HCT116 (cell line): Measurements from ENCODE around the gene LSP1. TPM values are rescaled to one million over a fixed set of nuclear protein-coding genes. Genes with fewer than 3 reads are reported as not detected.

Experiments used
- ATAC-seq: fragments of 200-7000 bp; cut with Tn5 transposase; 2 replicates; pipeline ENCODE4 v1.9.1; 2020; ENCODE audit warnings: mild to moderate bottlenecking, moderate library complexity
- BruUV-seq: library from RNA; stranded (reverse); fragments of 400-500 nt; replicated peaks from 2 replicates; lab custom pipeline; 2021; lab: Mats Ljungman, UMichigan
- CTCF ChIA-PET: fragments of 300-600 bp; sonication (Branson Sonifier 250); formaldehyde crosslinking; loops from one replicate; lab custom pipeline; 2021; ENCODE audit warnings: antibody characterized with exemption; lab: Charles Lee
- POLR2A ChIA-PET: fragments of 300-600, 350-600 bp; sonication (Branson Sonifier 250); formaldehyde crosslinking; loops from one replicate; lab custom pipeline; 2021; ENCODE audit warnings: antibody characterized with exemption; lab: Charles Lee
- RAD21 ChIA-PET, 2 experiments: fragments of 300-600 bp; sonication (Branson Sonifier 250); formaldehyde crosslinking; loops; one replicate each; lab custom pipeline; 2023; ENCODE audit warnings: low total read pairs in 2 of 2; ENCODE audit not compliant: uncharacterized antibody in 2 of 2, unreplicated experiment in 2 of 2, low non-redundant PET in 1 of 2; lab: Charles Lee
- DNase-seq: peaks from one replicate; pipeline ENCODE4 v3.0.0-alpha.2; 2010; ENCODE audit warnings: low read depth, low spot score
- H2AFZ ChIP-seq: fragments of 200-600 bp; shearing (Covaris generic), sonication (generic); 2 replicates; pipeline ENCODE4 v1.6.1; 2017; ENCODE audit warnings: low read depth, mixed run types, mixed read lengths, antibody characterized with exemption, low read length; ENCODE audit not compliant: poor library complexity, severe bottlenecking
- H3K27ac ChIP-seq: 2 replicates; pipeline ENCODE4 v1.5.1; 2012; ENCODE audit warnings: low read depth, low read length
- H3K27me3 ChIP-seq: fragments of 200-600 bp; sonication (generic); 2 replicates; pipeline ENCODE4 v1.6.1; 2016; ENCODE audit warnings: mixed run types, low read length, mixed read lengths; ENCODE audit not compliant: insufficient read depth
- H3K36me3 ChIP-seq, 2 experiments: fragments of 200-500 bp in 1 of 2; fragments of 200-600 bp in 1 of 2; sonication (Bioruptor generic) in 1 of 2; sonication (generic) in 1 of 2; 2 replicates each; pipeline versions ENCODE4 v1.5.1 to v1.6.1; 2014 to 2016; ENCODE audit warnings: low read length in 2 of 2, inconsistent platforms in 1 of 2, mixed read lengths in 1 of 2, mixed run types in 1 of 2; ENCODE audit not compliant: insufficient read depth in 2 of 2, control insufficient read depth in 1 of 2
- H3K4me1 ChIP-seq, 2 experiments: fragments of 200-600 bp in 1 of 2; sonication (generic) in 1 of 2; 2 replicates each; pipeline versions ENCODE4 v1.5.1 to v1.6.1; 2012 to 2017; ENCODE audit warnings: low read length in 2 of 2, inconsistent platforms in 1 of 2, mild to moderate bottlenecking in 1 of 2, mixed read lengths in 1 of 2, mixed run types in 1 of 2, moderate library complexity in 1 of 2; ENCODE audit not compliant: insufficient read depth in 2 of 2, control insufficient read depth in 1 of 2
- H3K4me2 ChIP-seq: fragments of 200-600 bp; sonication (generic); 2 replicates; pipeline ENCODE4 v1.6.1; 2017; ENCODE audit warnings: mixed run types, low read length, mixed read lengths
- H3K4me3 ChIP-seq, 2 experiments: fragments of 200-600 bp in 1 of 2; sonication (generic) in 1 of 2; replicated peaks in 1 of 2; 2 replicates each; pipeline ENCODE4 v1.5.1; 2011 to 2016; ENCODE audit warnings: low read length in 2 of 2, control low read depth in 1 of 2, low read depth in 1 of 2, mild to moderate bottlenecking in 1 of 2, mixed read lengths in 1 of 2, mixed run types in 1 of 2
- H3K79me2 ChIP-seq: fragments of 200-600 bp; sonication (generic); 2 replicates; pipeline ENCODE4 v1.6.1; 2017; ENCODE audit warnings: mild to moderate bottlenecking, mixed run types, low read length, moderate library complexity, mixed read lengths; ENCODE audit not compliant: insufficient read depth
- H3K9ac ChIP-seq: fragments of 200-600 bp; sonication (generic); 2 replicates; pipeline ENCODE4 v1.6.1; 2016; ENCODE audit warnings: low read length, mixed read lengths
- H3K9me2 ChIP-seq: fragments of 200-600 bp; sonication (generic), shearing (Covaris generic); 2 replicates; pipeline ENCODE4 v1.6.1; 2017; ENCODE audit warnings: mixed run types, mild to moderate bottlenecking, moderate library complexity; ENCODE audit not compliant: insufficient read depth
- H3K9me3 ChIP-seq, 2 experiments: fragments of 200-500 bp in 1 of 2; fragments of 200-600 bp in 1 of 2; sonication (Bioruptor generic) in 1 of 2; sonication (generic) in 1 of 2; 2 replicates each; pipeline ENCODE4 v1.6.1; 2014 to 2017; ENCODE audit warnings: low read length in 2 of 2, mixed read lengths in 2 of 2, inconsistent platforms in 1 of 2, low read depth in 1 of 2, mild to moderate bottlenecking in 1 of 2, mixed run types in 1 of 2, moderate library complexity in 1 of 2; ENCODE audit not compliant: control insufficient read depth in 1 of 2, insufficient read depth in 1 of 2
- H4K20me1 ChIP-seq: fragments of 200-600 bp; sonication (generic), shearing (Covaris generic); 2 replicates; pipeline ENCODE4 v1.6.1; 2017; ENCODE audit warnings: mixed run types, mild to moderate bottlenecking, moderate library complexity; ENCODE audit not compliant: insufficient read depth
- ATF3 ChIP-seq: IDR thresholded peaks from 2 replicates; pipeline ENCODE4 v1.6.1; 2012
- CBX3 ChIP-seq: IDR thresholded peaks from 2 replicates; pipeline ENCODE4 v1.6.1; 2012; ENCODE audit warnings: low read depth
- CEBPB ChIP-seq: IDR thresholded peaks from 2 replicates; pipeline ENCODE4 v1.6.1; 2012; ENCODE audit warnings: low read depth
- CTCF ChIP-seq, 3 experiments: fragments of 200-600 bp in 1 of 3; sonication (generic) in 1 of 3; IDR thresholded peaks in 2 of 3; conservative IDR thresholded peaks in 1 of 3; 2 replicates each; pipeline ENCODE4 v1.5.1; 2012 to 2017; ENCODE audit warnings: low read depth in 2 of 3, low read length in 2 of 3, antibody characterized with exemption in 1 of 3, borderline replicate concordance in 1 of 3, control low read depth in 1 of 3, mild to moderate bottlenecking in 1 of 3, mixed read lengths in 1 of 3, mixed run types in 1 of 3, moderate library complexity in 1 of 3; ENCODE audit not compliant: insufficient read depth in 1 of 3
- EGR1 ChIP-seq: IDR thresholded peaks from 2 replicates; pipeline ENCODE4 v1.6.1; 2012; ENCODE audit warnings: low read depth
- ELF1 ChIP-seq: IDR thresholded peaks from 2 replicates; pipeline ENCODE4 v1.6.1; 2012; ENCODE audit warnings: low read depth, borderline replicate concordance
- EZH2 ChIP-seq: fragments of 200-600 bp; sonication (generic); IDR thresholded peaks from 2 replicates; pipeline ENCODE4 v1.6.1; 2017; ENCODE audit warnings: antibody characterized with exemption, mixed run types
- FOSL1 ChIP-seq: IDR thresholded peaks from 2 replicates; pipeline ENCODE4 v1.6.1; 2012; ENCODE audit warnings: low read depth
- JUND ChIP-seq: IDR thresholded peaks from 2 replicates; pipeline ENCODE4 v1.6.1; 2012
- MAX ChIP-seq: IDR thresholded peaks from 2 replicates; pipeline ENCODE4 v1.6.1; 2012
- POLR2A ChIP-seq: IDR thresholded peaks from 2 replicates; pipeline ENCODE4 v1.7.0; 2011; ENCODE audit warnings: borderline replicate concordance; ENCODE audit not compliant: insufficient read depth, insufficient read length; ENCODE audit errors: extremely low read depth
- RAD21 ChIP-seq: IDR thresholded peaks from 2 replicates; pipeline ENCODE4 v1.6.1; 2012; ENCODE audit warnings: low read depth, mild to moderate bottlenecking
- REST ChIP-seq: IDR thresholded peaks from 2 replicates; pipeline ENCODE4 v1.6.1; 2012; ENCODE audit warnings: low read depth
- SIN3A ChIP-seq: IDR thresholded peaks from 2 replicates; pipeline ENCODE4 v1.6.1; 2012; ENCODE audit warnings: low read depth
- SP1 ChIP-seq: IDR thresholded peaks from 2 replicates; pipeline ENCODE4 v1.6.1; 2012; ENCODE audit warnings: low read depth
- SRF ChIP-seq: IDR thresholded peaks from 2 replicates; pipeline ENCODE4 v1.6.1; 2012; ENCODE audit warnings: low read depth
- TCF7L2 ChIP-seq: IDR thresholded peaks from 2 replicates; pipeline ENCODE4 v1.7.0; 2011; ENCODE audit warnings: borderline replicate concordance, inconsistent platforms; ENCODE audit not compliant: insufficient read depth, insufficient read length; ENCODE audit errors: extremely low read depth
- YY1 ChIP-seq: IDR thresholded peaks from 2 replicates; pipeline ENCODE4 v1.6.1; 2011; ENCODE audit warnings: low read length, low read depth, moderate library complexity, mild to moderate bottlenecking; ENCODE audit not compliant: insufficient replicate concordance; ENCODE audit errors: extremely low read depth
- ZBTB33 ChIP-seq: IDR thresholded peaks from 2 replicates; pipeline ENCODE4 v1.6.1; 2011; ENCODE audit warnings: mild to moderate bottlenecking, low read length, moderate library complexity; ENCODE audit not compliant: insufficient replicate concordance; ENCODE audit errors: extremely low read depth
- ZNF274 ChIP-seq: fragments of 200-500 bp; sonication (Bioruptor generic); IDR thresholded peaks from 2 replicates; pipeline ENCODE4 v1.6.1; 2014; ENCODE audit warnings: mild to moderate bottlenecking, low read depth, low read length, inconsistent platforms
- intact Hi-C: fragments of 100-400 bp; cut with micrococcal nuclease; formaldehyde crosslinking; loops from 2 replicates; pipeline ENCODE4 v1.10.0; 2022
- total RNA-seq: library from RNA; stranded (reverse); gene quantifications from one replicate; pipeline ENCODE4 v1.2.1, GENCODE V29; 2021; ENCODE audit not compliant: unreplicated experiment

The LSP1 gene
- total RNA-seq, 1 experiment from 2014 or later, result 1.3 TPM

- Histone ChIP-seq H3K27ac (no peak overlapping the region), H4K20me1 (no peaks in the 10 kb centered on the region), H3K9ac (no peak overlapping the region), H3K27me3 (no peaks in the 10 kb centered on the region), H3K4me2 (no peak overlapping the region)
- intact Hi-C loops, result no loop called here
- no peak for ATAC-seq
- no TSS peak for BruUV-seq
- DNase-seq, result no peak
- TF ChIP-seq YY1, result no peak
- TF ChIP-seq FOSL1, result no peak
- no peak for TF ChIP-seq JUND
- no peak for TF ChIP-seq POLR2A
- TF ChIP-seq CTCF (IDR thresholded peaks at IDR 0.05 in 2 of 3, conservative IDR thresholded peaks at IDR 0.05 in 1 of 3; ENCODE audit: borderline replicate concordance in 1 of 3, insufficient read depth in 1 of 3, low read depth in 2 of 3, low read length in 2 of 3), result no peak
- no peak for TF ChIP-seq SP1
- TF ChIP-seq SIN3A, result no peak
- TF ChIP-seq MAX, result no peak
- TF ChIP-seq EGR1, result no peak
- no peak for TF ChIP-seq CEBPB
- no peak for TF ChIP-seq ZBTB33
- no peak for TF ChIP-seq CBX3
- no peak for TF ChIP-seq EZH2
- no peak for TF ChIP-seq ZNF274
- no peak for TF ChIP-seq TCF7L2
- TF ChIP-seq ATF3, result no peak
- no peak for TF ChIP-seq RAD21
- TF ChIP-seq ELF1, result no peak
- no peak for TF ChIP-seq REST
- TF ChIP-seq SRF, result no peak
- TF ChIP-seq, all 23 proteins: peak for 0
- Histone ChIP-seq H3K4me3 (no peak overlapping the region), H3K4me1 (no peaks in the 10 kb centered on the region), H3K9me3 (no peaks in the 10 kb centered on the region), H3K79me2 (no peaks in the 10 kb centered on the region), H2AFZ (no peak overlapping the region), H3K36me3 (no peaks in the 10 kb centered on the region), H3K9me2 (no peaks in the 10 kb centered on the region)
- CTCF ChIA-PET, result no interaction called here
- POLR2A ChIA-PET, result no interaction called here
- RAD21 ChIA-PET, result no interaction called here
Observed at GRCh38 chr11:1926156-1927025, 73.5 kb downstream of the LSP1 start.
